ENCODE results near the gene EML6. TPM values are rescaled to one million over a fixed set of nuclear protein-coding genes. Genes with fewer than 3 reads are reported as not detected.

EML6 gene
- total and polyA plus RNA-seq, 2 of the 8 experiments (the other 6 are each of a cell fraction or from before 2014, with no cell fraction given): 1.2 to 1.6 TPM

- Histone ChIP-seq H3K36me3 (ENCODE audit: control insufficient read depth in 2 of 4, insufficient read depth in 4 of 4, low read length in 3 of 4) (no peaks in the 10 kb centered on the region), H3K18ac (ENCODE audit: extremely low read depth, low read length) (no peak overlapping the region), H4K20me1 (replicated peaks in 1 of 2; ENCODE audit: control insufficient read depth in 1 of 2, insufficient read depth in 2 of 2, low read length in 2 of 2) (no peaks in the 10 kb centered on the region), H2BK20ac (ENCODE audit: low read length) (no peak overlapping the region), H4K91ac (replicated peaks; ENCODE audit: insufficient read length, low read length) (no peak overlapping the region), H4K8ac (ENCODE audit: extremely low read depth, insufficient read depth, low read length) (no peak overlapping the region), H3K4me3 (ENCODE audit: extremely low read depth in 1 of 4, insufficient read depth in 2 of 4, low read depth in 3 of 4, low read length in 4 of 4) (no peak overlapping the region), H2BK5ac (ENCODE audit: low read depth, low read length) (no peak overlapping the region), H2AK5ac (ENCODE audit: low read depth, low read length) (no peak overlapping the region), H2BK12ac (ENCODE audit: low read depth, low read length) (no peak overlapping the region), H4K5ac (ENCODE audit: insufficient read length, low read depth, low read length) (no peak overlapping the region), H3K14ac (ENCODE audit: insufficient read length) (no peak overlapping the region), H3K23ac (ENCODE audit: insufficient read length) (no peak overlapping the region), H3K23me2 (ENCODE audit: low read depth, low read length) (no peaks in the 10 kb centered on the region), H3K4me2 (ENCODE audit: insufficient read depth in 1 of 2, low read depth in 2 of 2, low read length in 2 of 2) (no peak overlapping the region), H3K9ac (replicated peaks in 1 of 4; ENCODE audit: extremely low read depth in 1 of 4, low read depth in 3 of 4, low read length in 3 of 4) (no peak overlapping the region), H2BK15ac (ENCODE audit: low read length) (no peak overlapping the region), H3K9me3 (ENCODE audit: insufficient read depth in 2 of 2, low read depth in 1 of 2, low read length in 1 of 2) (no peaks in the 10 kb centered on the region), H3K4ac (replicated peaks; ENCODE audit: insufficient read length, low read depth, low read length) (no peak overlapping the region), H3K79me2 (ENCODE audit: control insufficient read depth in 1 of 2, insufficient read depth in 2 of 2, low read length in 2 of 2) (no peaks in the 10 kb centered on the region), H3K4me1 (replicated peaks in 1 of 4; ENCODE audit: control insufficient read depth in 3 of 4, insufficient read depth in 4 of 4, low read length in 3 of 4) (no peaks in the 10 kb centered on the region), H3K27ac (ENCODE audit: low read depth, low read length) (no peak overlapping the region), H3K79me1 (ENCODE audit: low read depth, low read length) (no peaks in the 10 kb centered on the region), H3K27me3 (replicated peaks in 1 of 4; ENCODE audit: control insufficient read depth in 3 of 4, extremely low read depth in 1 of 4, insufficient read depth in 3 of 4, low read length in 3 of 4) (no peaks in the 10 kb centered on the region), H2BK120ac (replicated peaks; ENCODE audit: low read depth, low read length) (no peak overlapping the region), H2AFZ (ENCODE audit: low read length) (0 out of 2 replicates have a peak overlapping the region, but pooled peaks have one; percentile 12), H3K56ac (replicated peaks; ENCODE audit: insufficient read length, low read depth, low read length) (no peak overlapping the region)
- POLR2A ChIA-PET (ENCODE audit: partially characterized antibody): no interaction called here
- DNase-seq (ENCODE audit: low read depth in 1 of 2, low spot score in 2 of 2) (no peak), FAIRE-seq (no peak)
- CTCF ChIA-PET (ENCODE audit: partially characterized antibody): no interaction called here
- WGBS, 2 experiments (ENCODE audit: extremely low coverage in 1 of 2, insufficient coverage in 1 of 2, insufficient read length in 1 of 2, insufficient replicate concordance in 2 of 2, low coverage in 1 of 2, low lambda C conversion rate in 2 of 2, missing lambda C conversion rate in 1 of 2): 86% methylated on average over 4 of the region's 4 CpGs; no CpG with 5 or more reads in 1 of the 2 experiments
- TF ChIP-seq SIX5 (IDR thresholded peaks at IDR 0.05; ENCODE audit: low read depth, low read length) (no peak), MAX (IDR thresholded peaks at IDR 0.05) (no peak), NRF1 (IDR thresholded peaks at IDR 0.05; ENCODE audit: low read depth, low read length) (no peak), POLR2A (IDR thresholded peaks at IDR 0.05; ENCODE audit: control extremely low read depth in 1 of 2, low read depth in 2 of 2, low read length in 2 of 2) (no peak), CBX5 (IDR thresholded peaks at IDR 0.05; ENCODE audit: low read depth, low read length) (no peak), SRF (IDR thresholded peaks at IDR 0.05; ENCODE audit: low read depth, low read length) (no peak), CREB1 (IDR thresholded peaks at IDR 0.05) (no peak), FOSL1 (IDR thresholded peaks at IDR 0.05; ENCODE audit: insufficient read depth, low read depth, low read length) (no peak), TBP (IDR thresholded peaks at IDR 0.05; ENCODE audit: low read depth, low read length) (no peak), GTF2F1 (IDR thresholded peaks at IDR 0.05; ENCODE audit: borderline replicate concordance, low read depth, low read length) (no peak), BACH1 (IDR thresholded peaks at IDR 0.05; ENCODE audit: low read length) (no peak)
- TF ChIP-seq, protein P1, sequence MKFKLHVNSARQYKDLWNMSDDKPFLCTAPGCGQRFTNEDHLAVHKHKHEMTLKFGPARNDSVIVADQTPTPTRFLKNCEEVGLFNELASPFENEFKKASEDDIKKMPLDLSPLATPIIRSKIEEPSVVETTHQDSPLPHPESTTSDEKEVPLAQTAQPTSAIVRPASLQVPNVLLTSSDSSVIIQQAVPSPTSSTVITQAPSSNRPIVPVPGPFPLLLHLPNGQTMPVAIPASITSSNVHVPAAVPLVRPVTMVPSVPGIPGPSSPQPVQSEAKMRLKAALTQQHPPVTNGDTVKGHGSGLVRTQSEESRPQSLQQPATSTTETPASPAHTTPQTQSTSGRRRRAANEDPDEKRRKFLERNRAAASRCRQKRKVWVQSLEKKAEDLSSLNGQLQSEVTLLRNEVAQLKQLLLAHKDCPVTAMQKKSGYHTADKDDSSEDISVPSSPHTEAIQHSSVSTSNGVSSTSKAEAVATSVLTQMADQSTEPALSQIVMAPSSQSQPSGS (IDR thresholded peaks at IDR 0.05; ENCODE audit: low read length): no peak
- TF ChIP-seq, protein P2, sequence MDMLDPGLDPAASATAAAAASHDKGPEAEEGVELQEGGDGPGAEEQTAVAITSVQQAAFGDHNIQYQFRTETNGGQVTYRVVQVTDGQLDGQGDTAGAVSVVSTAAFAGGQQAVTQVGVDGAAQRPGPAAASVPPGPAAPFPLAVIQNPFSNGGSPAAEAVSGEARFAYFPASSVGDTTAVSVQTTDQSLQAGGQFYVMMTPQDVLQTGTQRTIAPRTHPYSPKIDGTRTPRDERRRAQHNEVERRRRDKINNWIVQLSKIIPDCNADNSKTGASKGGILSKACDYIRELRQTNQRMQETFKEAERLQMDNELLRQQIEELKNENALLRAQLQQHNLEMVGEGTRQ (IDR thresholded peaks at IDR 0.05; ENCODE audit: low read length): no peak
Observed at GRCh38 chr2:54915101-54915500, 191.6 kb downstream of the EML6 start.
